Measurements from ENCODE around the gene GSTM5. TPM values are rescaled to one million over a fixed set of nuclear protein-coding genes. Genes with fewer than 3 reads are reported as not detected.
"Not testable (repeated sequence)": the region's sequence is repeated elsewhere in the genome, so short reads cannot be mapped to it uniquely, and the experiment has no call there.

Gene GSTM5
- total RNA-seq, 1 donor from 2014 or later, result 0.04 TPM

DNA sequence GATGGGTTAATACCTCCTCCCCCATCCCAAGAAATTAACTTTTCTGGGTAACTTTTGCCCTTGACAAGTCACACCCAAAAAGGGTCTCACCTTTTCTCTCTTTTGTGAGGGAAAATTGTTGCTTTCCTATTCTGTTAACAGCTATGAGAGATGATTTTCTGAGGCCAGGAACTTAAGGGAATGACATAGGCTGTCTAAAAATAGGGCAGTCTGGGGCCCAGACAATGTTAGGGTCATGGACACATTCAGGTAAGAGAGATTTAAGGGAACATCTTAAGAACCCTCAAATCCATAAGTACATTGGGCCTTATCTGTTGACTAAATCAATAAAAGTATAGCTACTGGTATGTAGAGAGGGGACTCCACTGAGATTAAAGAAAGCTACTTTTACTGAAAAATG lies 37.2 kb downstream of the GSTM5 start:
- Mint-ChIP-seq H3K36me3 (ENCODE audit: low read depth) (no peaks in the 10 kb centered on the region), H3K4me1 (no peaks in the 10 kb centered on the region), H3K27me3 (peaks cover 38% of the 10 kb centered on the region), H3K4me3 (no peak overlapping the region), H3K27ac (no peak overlapping the region), H3K9me3 (no peaks in the 10 kb centered on the region)
- TF ChIP-seq, protein P1, sequence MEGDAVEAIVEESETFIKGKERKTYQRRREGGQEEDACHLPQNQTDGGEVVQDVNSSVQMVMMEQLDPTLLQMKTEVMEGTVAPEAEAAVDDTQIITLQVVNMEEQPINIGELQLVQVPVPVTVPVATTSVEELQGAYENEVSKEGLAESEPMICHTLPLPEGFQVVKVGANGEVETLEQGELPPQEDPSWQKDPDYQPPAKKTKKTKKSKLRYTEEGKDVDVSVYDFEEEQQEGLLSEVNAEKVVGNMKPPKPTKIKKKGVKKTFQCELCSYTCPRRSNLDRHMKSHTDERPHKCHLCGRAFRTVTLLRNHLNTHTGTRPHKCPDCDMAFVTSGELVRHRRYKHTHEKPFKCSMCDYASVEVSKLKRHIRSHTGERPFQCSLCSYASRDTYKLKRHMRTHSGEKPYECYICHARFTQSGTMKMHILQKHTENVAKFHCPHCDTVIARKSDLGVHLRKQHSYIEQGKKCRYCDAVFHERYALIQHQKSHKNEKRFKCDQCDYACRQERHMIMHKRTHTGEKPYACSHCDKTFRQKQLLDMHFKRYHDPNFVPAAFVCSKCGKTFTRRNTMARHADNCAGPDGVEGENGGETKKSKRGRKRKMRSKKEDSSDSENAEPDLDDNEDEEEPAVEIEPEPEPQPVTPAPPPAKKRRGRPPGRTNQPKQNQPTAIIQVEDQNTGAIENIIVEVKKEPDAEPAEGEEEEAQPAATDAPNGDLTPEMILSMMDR (IDR thresholded peaks at IDR 0.05), result no peak
- ChIA-PET POLR2A (no interaction called here), CTCF (interaction anchor here (1.4 kb wide), 1 partner anchor 109 kb away, joined by 4 read pairs; no protein-coding TSS in a partner anchor)
- intact Hi-C loops (cut with micrococcal nuclease), result no loop called here
- DNase-seq (no peak), ATAC-seq (ENCODE audit: low read depth) (no peak)

DNA sequence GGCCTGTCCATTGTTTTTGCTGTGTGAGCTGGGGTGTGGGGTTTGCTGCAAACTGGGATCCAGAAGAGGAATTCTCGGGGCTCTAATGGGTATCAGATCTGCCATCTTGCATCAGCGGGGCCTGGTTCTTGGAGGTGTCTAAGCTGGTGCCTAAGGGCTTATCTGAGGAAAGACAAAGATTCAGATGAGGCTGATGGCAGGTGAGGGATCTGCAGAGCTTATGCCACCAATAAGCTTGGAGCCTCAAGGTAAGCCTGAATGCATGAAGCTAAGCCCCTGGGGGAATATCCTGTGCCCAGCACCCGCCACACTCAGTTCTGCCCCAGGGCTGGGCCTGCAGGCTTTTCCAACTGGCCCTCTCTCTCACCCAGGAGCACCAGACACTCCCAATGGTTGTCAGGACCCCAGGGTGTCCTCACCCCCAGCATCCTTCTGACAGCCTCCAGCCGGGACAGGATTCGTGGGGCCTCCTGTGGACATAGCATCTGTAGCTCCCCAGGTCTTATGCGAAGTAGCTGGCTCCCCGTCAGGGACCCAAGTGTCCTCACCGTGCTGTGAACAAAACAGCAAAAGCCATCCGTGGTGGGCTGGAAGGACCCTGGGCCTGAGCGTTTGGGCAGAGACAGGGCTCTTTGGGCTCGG lies 38.3 kb downstream of the GSTM5 start:
- Mint-ChIP-seq H3K27ac (no peak overlapping the region), H3K36me3 (ENCODE audit: low read depth) (no peaks in the 10 kb centered on the region), H3K9me3 (no peaks in the 10 kb centered on the region), H3K4me3 (no peak overlapping the region), H3K4me1 (no peaks in the 10 kb centered on the region), H3K27me3 (peaks cover 38% of the 10 kb centered on the region)
- ATAC-seq (ENCODE audit: low read depth) (no peak), DNase-seq (no peak)
- intact Hi-C loops (cut with micrococcal nuclease), result no loop called here
- ChIA-PET CTCF (interaction anchor here (1.4 kb wide), 1 partner anchor 110 kb away, joined by 4 read pairs; no protein-coding TSS in a partner anchor), POLR2A (no interaction called here)
- TF ChIP-seq, protein P1 (IDR thresholded peaks at IDR 0.05), result no peak

DNA sequence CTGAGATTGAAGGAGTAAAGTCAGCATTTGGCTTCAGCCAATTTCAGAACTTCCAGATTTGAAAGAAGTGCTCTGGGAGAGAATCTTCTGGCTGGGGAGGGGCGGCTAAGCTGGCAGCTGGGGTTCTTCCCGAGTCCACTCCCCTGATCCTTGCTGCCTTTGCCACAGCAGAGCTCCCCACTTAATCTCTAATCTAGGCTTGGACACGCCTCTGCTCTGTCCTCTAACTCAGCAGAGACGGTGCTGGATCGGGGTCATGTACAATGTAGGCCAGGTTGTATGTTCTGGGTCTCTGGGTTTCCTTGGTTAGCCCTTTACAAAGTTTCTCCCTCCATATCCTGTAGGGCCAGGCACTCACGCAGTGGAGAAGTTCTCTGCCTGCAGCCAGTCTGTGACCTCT lies 38.9 kb downstream of the GSTM5 start:
- H3K9me3 Mint-ChIP-seq, result no peaks in the 10 kb centered on the region
- no peak overlapping the region for H3K27ac Mint-ChIP-seq
- TF ChIP-seq, protein P1 (IDR thresholded peaks at IDR 0.05), result no peak
- DNase-seq (no peak), ATAC-seq (ENCODE audit: low read depth) (no peak)
- no peak overlapping the region for H3K4me3 Mint-ChIP-seq
- peaks cover 38% of the 10 kb centered on the region for H3K27me3 Mint-ChIP-seq
- POLR2A ChIA-PET, result no interaction called here
- CTCF ChIA-PET, result no interaction called here
- H3K36me3 Mint-ChIP-seq (ENCODE audit: low read depth), result no peaks in the 10 kb centered on the region
- H3K4me1 Mint-ChIP-seq, result no peaks in the 10 kb centered on the region
- intact Hi-C loops (cut with micrococcal nuclease), result no loop called here

DNA sequence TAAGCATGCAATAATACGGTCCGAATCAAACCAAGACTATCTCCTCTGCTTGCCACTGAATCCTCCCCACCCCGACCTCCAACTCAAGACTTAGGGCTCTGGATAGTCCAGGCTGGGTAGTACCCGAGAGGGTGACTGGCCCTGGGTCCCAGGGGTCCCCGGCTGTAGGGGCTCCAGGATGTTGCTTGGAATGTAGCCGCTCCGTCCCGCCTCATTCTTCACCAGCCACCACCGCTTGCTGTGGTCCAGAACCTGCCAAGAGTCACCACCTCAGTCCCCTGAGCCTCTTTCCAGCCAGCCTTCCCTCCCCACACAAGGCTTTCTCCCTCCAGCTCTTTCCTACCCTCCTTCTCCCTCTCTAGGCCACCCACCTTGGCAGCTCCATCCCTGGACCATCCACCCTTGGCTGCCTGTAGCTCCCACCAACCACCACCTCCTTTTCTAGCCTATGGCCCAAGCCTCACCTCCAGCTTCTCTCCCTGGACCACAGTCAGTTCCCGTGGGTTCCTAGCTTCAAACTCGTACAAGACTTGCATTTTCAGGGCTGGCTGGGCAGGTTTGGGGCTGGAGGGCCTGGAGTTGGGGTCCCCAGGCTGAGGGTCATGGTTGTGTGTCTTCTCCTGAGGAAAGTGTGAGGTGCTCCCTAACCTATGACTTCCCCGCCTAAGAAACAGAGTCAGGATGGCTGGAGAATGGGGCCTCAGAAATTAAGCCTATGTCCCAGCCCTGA lies 39.6 kb downstream of the GSTM5 start:
- ChIA-PET CTCF (no interaction called here), POLR2A (no interaction called here)
- Mint-ChIP-seq H3K4me3 (no peak overlapping the region), H3K4me1 (no peaks in the 10 kb centered on the region), H3K27ac (no peak overlapping the region), H3K27me3 (peaks cover 36% of the 10 kb centered on the region), H3K36me3 (ENCODE audit: low read depth) (no peaks in the 10 kb centered on the region), H3K9me3 (no peaks in the 10 kb centered on the region)
- ATAC-seq (ENCODE audit: low read depth), result no peak
- no peak for DNase-seq
- TF ChIP-seq, protein P1 (IDR thresholded peaks at IDR 0.05), result no peak
- intact Hi-C loops (cut with micrococcal nuclease), result no loop called here

DNA sequence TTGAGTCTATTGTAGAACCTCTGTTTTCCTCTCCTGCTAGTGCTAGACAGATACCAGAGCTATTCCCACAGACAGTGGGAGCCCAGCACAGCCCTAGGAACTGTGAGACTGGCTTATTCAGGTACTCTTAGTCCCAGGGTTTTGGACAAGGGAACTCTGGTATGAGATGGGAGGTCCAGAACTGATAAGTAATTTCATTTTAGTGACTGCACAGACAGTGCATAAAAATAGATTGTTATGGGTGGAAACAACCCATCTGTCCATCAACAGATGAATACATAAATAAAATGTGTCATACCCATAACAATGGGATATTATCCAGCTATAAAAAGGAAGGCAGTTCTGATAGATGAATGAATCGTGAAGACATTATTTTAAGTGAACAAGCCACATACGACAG lies 42.7 kb downstream of the GSTM5 start:
- ChIA-PET CTCF (no interaction called here), POLR2A (no interaction called here)
- TF ChIP-seq, protein P1 (IDR thresholded peaks at IDR 0.05), result no peak
- no peak overlapping the region for H3K27ac Mint-ChIP-seq
- H3K27me3 Mint-ChIP-seq, result peaks cover 17% of the 10 kb centered on the region
- H3K36me3 Mint-ChIP-seq (ENCODE audit: low read depth), result no peaks in the 10 kb centered on the region
- no peak overlapping the region for H3K4me3 Mint-ChIP-seq
- H3K4me1 Mint-ChIP-seq, result no peaks in the 10 kb centered on the region
- intact Hi-C loops (cut with micrococcal nuclease), result no loop called here
- DNase-seq (no peak), ATAC-seq (ENCODE audit: low read depth) (no peak)
- no peaks in the 10 kb centered on the region for H3K9me3 Mint-ChIP-seq

DNA sequence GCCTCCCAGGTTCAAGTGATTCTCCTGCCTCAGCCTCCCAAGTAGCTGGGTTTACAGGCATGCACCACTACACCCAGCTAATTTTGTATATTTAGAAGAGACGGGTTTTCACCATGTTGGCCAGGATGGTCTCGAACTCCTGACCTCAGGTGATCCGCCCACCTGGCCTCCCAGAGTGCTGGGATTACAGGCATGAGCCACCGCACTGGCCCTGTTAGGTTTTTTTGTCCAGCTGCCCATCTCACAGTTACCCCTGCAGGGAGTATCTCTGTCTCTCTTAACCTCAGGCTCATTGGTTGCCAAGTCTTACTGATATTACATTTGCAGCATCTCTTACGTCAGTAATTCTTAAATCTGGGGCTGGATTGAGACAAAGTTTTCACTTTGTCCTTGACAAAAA lies 44.3 kb downstream of the GSTM5 start:
- intact Hi-C loops (cut with micrococcal nuclease); ATAC-seq (ENCODE audit: low read depth); H3K4me3 Mint-ChIP-seq; H3K36me3 Mint-ChIP-seq (ENCODE audit: low read depth); DNase-seq; H3K27me3 Mint-ChIP-seq; POLR2A ChIA-PET; H3K9me3 Mint-ChIP-seq; CTCF ChIA-PET; H3K27ac Mint-ChIP-seq; H3K4me1 Mint-ChIP-seq: not testable (repeated sequence)

Measured in activated B cell treated with CpG ODN at 0.5 μM for 24 hours (primary cell).